DMS53 treated with DMSO at 0.1 percent for 48 hours (cell line): Measurements from ENCODE around the gene GSTA1.
"Not testable (repeated sequence)": the region's sequence is repeated elsewhere in the genome, so short reads cannot be mapped to it uniquely, and the experiment has no call there.

Source experiments
- DNase-seq: peaks from one replicate; lab custom pipeline; 2025; ENCODE audit not compliant: unreplicated experiment; lab: John Stamatoyannopoulos, UW

GSTA1 gene

GRCh38 chr6:52803668-52804255, at the start of gene GSTA1:
Gene GSTA1 (minus strand): TSS chr6:52803816. CDS start chr6:52799267, 4,549 bp downstream.
- not testable (repeated sequence) for DNase-seq

- no peak for DNase-seq
Observed at GRCh38 chr6:52849137-52849536, 45.5 kb upstream of the GSTA1 start.

GRCh38 chr6:52846002-52846401, 42.4 kb upstream of the GSTA1 start:
- no peak for DNase-seq

- no peak for DNase-seq
Observed at GRCh38 chr6:52843605-52844004, 40.0 kb upstream of the GSTA1 start.

GRCh38 chr6:52840763-52841585, 37.4 kb upstream of the GSTA1 start, which contains the start of gene GSTA5:
Gene GSTA5 (minus strand): TSS chr6:52840813.
- DNase-seq, result no peak

- peak; percentile 51 for DNase-seq
Observed at GRCh38 chr6:52839124-52840055, 35.8 kb upstream of the GSTA1 start.

GRCh38 chr6:52834481-52834880, 30.9 kb upstream of the GSTA1 start:
- DNase-seq, result no peak

- DNase-seq, result not testable (repeated sequence)
Observed at GRCh38 chr6:52830869-52831268, 27.3 kb upstream of the GSTA1 start.

- no peak for DNase-seq
Observed at GRCh38 chr6:52829046-52829817, 25.6 kb upstream of the GSTA1 start.

- DNase-seq, result not testable (repeated sequence)
Observed at GRCh38 chr6:52828621-52829020, 25.0 kb upstream of the GSTA1 start.

GRCh38 chr6:52827073-52827783, 23.6 kb upstream of the GSTA1 start:
- DNase-seq, result not testable (repeated sequence)

GRCh38 chr6:52826513-52826912, 22.9 kb upstream of the GSTA1 start:
- no peak for DNase-seq

GRCh38 chr6:52825900-52826459, 22.4 kb upstream of the GSTA1 start:
- DNase-seq, result not testable (repeated sequence)

- DNase-seq, result not testable (repeated sequence)
Observed at GRCh38 chr6:52825270-52825793, 21.7 kb upstream of the GSTA1 start.

GRCh38 chr6:52821842-52822241, 18.2 kb upstream of the GSTA1 start:
- DNase-seq, result no peak

GRCh38 chr6:52820198-52820597, 16.6 kb upstream of the GSTA1 start:
- DNase-seq, result no peak

GRCh38 chr6:52815167-52816092, 11.8 kb upstream of the GSTA1 start:
- DNase-seq, result peak; percentile 45

GRCh38 chr6:52814545-52814944, 10.9 kb upstream of the GSTA1 start:
- not testable (repeated sequence) for DNase-seq
